ENCODE measurements around the gene KLHL17. TPM values are rescaled to one million over a fixed set of nuclear protein-coding genes. Genes with fewer than 3 reads are reported as not detected.
"Not testable (repeated sequence)": the region's sequence is repeated elsewhere in the genome, so short reads cannot be mapped to it uniquely, and the experiment has no call there.

The KLHL17 gene
- total RNA-seq, 1 experiment from 2014 or later, result 27.8 TPM

DNA sequence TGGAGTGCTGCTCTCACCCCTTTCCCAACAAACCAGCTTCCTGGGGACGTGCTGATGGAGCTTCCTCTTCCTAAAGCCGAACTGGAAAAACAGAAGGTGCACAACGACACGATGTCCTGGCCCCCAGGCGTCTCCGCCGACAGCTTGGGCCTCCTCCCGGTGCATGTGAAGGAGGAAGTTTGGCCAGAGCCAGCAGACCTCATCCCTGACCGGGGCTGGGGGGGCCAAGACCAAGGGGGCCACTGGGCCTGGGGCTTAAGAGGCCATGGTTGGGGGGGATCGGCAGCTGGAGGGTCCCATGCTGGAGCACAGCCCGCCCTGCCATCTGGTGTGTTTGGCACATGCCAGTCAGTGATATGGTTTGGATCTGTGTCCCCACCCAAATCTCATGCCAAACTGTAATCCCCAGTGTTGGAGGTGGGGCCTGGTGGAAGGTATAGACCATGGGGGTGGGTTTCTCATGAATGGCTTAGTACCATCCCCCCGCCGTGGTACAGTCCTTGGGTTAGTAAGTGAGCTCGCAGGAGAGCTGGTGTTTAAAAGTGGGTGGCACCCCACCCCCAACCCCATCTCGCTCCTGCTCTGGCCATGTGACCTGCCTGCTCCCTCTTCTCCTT, 33.1 kb downstream of the KLHL17 start:
- H3K27ac Mint-ChIP-seq (ENCODE audit: unreplicated experiment), result no peak overlapping the region
- peaks cover 7% of the 10 kb centered on the region for H3K4me1 Mint-ChIP-seq (ENCODE audit: low read depth, unreplicated experiment)
- no peak for DNase-seq
- TF ChIP-seq CTCF (IDR thresholded peaks at IDR 0.05; ENCODE audit: unreplicated experiment), result no peak
- peaks cover 13% of the 10 kb centered on the region for H3K27me3 Mint-ChIP-seq (ENCODE audit: unreplicated experiment)
- CTCF ChIA-PET, result no interaction called here
- intact Hi-C loops (cut with micrococcal nuclease; ENCODE audit: unreplicated experiment), result no loop called here
- BruUV-seq (replicated peaks), result no TSS peak
- peaks cover 24% of the 10 kb centered on the region for H3K36me3 Mint-ChIP-seq (ENCODE audit: insufficient read depth, unreplicated experiment)
- H3K4me3 Mint-ChIP-seq (ENCODE audit: low read depth, unreplicated experiment), result no peak overlapping the region
- no peaks in the 10 kb centered on the region for H3K9me3 Mint-ChIP-seq (ENCODE audit: low read depth, unreplicated experiment)

DNA sequence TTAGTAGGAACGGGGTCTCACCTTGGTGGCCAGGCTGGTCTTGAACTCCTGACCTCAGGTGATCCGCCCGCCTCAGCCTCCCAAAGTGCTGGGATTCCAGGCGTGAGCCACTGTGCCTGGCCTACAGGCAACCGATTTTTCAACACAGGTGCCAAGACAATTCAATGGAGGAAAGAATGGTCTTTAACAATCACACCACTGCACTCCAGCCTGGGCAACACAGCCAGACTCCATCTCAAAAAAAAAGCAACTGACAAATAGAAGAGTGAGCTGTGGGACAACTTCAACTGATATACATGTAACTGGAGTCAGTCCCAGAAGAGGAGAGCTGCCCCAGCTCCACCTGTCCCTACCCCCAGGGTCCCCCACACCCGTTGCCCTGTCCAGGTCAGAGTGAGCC, 34.2 kb downstream of the KLHL17 start:
- H3K36me3 Mint-ChIP-seq (ENCODE audit: insufficient read depth, unreplicated experiment), result peaks cover 33% of the 10 kb centered on the region
- H3K27ac Mint-ChIP-seq (ENCODE audit: unreplicated experiment); H3K9me3 Mint-ChIP-seq (ENCODE audit: low read depth, unreplicated experiment); DNase-seq; intact Hi-C loops (cut with micrococcal nuclease; ENCODE audit: unreplicated experiment); H3K27me3 Mint-ChIP-seq (ENCODE audit: unreplicated experiment); H3K4me1 Mint-ChIP-seq (ENCODE audit: low read depth, unreplicated experiment); H3K4me3 Mint-ChIP-seq (ENCODE audit: low read depth, unreplicated experiment); BruUV-seq (replicated peaks): not testable (repeated sequence)
- CTCF ChIA-PET, result interaction anchor here (0.6 kb wide), 1 partner anchor 50 kb away, joined by 3 read pairs; no protein-coding TSS in a partner anchor

GRCh38 chr1:995665-996633, 35.6 kb downstream of the KLHL17 start:
- Mint-ChIP-seq H3K27me3 (ENCODE audit: unreplicated experiment) (no peaks in the 10 kb centered on the region), H3K27ac (ENCODE audit: unreplicated experiment) (no peak overlapping the region)
- no peak for TF ChIP-seq CTCF (IDR thresholded peaks at IDR 0.05; ENCODE audit: unreplicated experiment)

GRCh38 chr1:996851-997712, 36.7 kb downstream of the KLHL17 start:
- H3K27me3 Mint-ChIP-seq (ENCODE audit: unreplicated experiment), result no peaks in the 10 kb centered on the region
- no peak for DNase-seq
- H3K9me3 Mint-ChIP-seq (ENCODE audit: low read depth, unreplicated experiment), result no peaks in the 10 kb centered on the region

More at GRCh38 chr1:995665-996633, 35.6 kb downstream of the KLHL17 start:
- intact Hi-C loops (cut with micrococcal nuclease; ENCODE audit: unreplicated experiment), result no loop called here
- CTCF ChIA-PET, result interaction anchor here (0.6 kb wide), 1 partner anchor 17 kb away, joined by 3 read pairs; no protein-coding TSS in a partner anchor
- Mint-ChIP-seq H3K9me3 (ENCODE audit: low read depth, unreplicated experiment) (no peaks in the 10 kb centered on the region), H3K36me3 (ENCODE audit: insufficient read depth, unreplicated experiment) (peaks cover 46% of the 10 kb centered on the region), H3K4me3 (ENCODE audit: low read depth, unreplicated experiment) (no peak overlapping the region), H3K4me1 (ENCODE audit: low read depth, unreplicated experiment) (peaks cover 7% of the 10 kb centered on the region)
- no TSS peak for BruUV-seq (replicated peaks)
- DNase-seq, result no peak

More at GRCh38 chr1:996851-997712, 36.7 kb downstream of the KLHL17 start:
- H3K4me1 Mint-ChIP-seq (ENCODE audit: low read depth, unreplicated experiment), result peaks cover 7% of the 10 kb centered on the region
- H3K27ac Mint-ChIP-seq (ENCODE audit: unreplicated experiment), result peak overlapping the region; percentile 36
- H3K36me3 Mint-ChIP-seq (ENCODE audit: insufficient read depth, unreplicated experiment), result peaks cover 56% of the 10 kb centered on the region
- CTCF ChIA-PET, result interaction anchor here (0.6 kb wide), 1 partner anchor 16 kb away, joined by 3 read pairs; no protein-coding TSS in a partner anchor
- no peak for TF ChIP-seq CTCF (IDR thresholded peaks at IDR 0.05; ENCODE audit: unreplicated experiment)
- peak overlapping the region; percentile 79 for H3K4me3 Mint-ChIP-seq (ENCODE audit: low read depth, unreplicated experiment)
- BruUV-seq (replicated peaks), result no TSS peak
- intact Hi-C loops (cut with micrococcal nuclease; ENCODE audit: unreplicated experiment), result no loop called here
